Endothelial cell of hepatic sinusoid (primary cell): ENCODE measurements around the gene TTC23L.

Experiments used
- in situ Hi-C: cut with HindIII; loops from 2 replicates; pipeline ENCODE4 v1.10.0; 2017; ENCODE audit warnings: low sequenced_read_pairs

The TTC23L gene

DNA sequence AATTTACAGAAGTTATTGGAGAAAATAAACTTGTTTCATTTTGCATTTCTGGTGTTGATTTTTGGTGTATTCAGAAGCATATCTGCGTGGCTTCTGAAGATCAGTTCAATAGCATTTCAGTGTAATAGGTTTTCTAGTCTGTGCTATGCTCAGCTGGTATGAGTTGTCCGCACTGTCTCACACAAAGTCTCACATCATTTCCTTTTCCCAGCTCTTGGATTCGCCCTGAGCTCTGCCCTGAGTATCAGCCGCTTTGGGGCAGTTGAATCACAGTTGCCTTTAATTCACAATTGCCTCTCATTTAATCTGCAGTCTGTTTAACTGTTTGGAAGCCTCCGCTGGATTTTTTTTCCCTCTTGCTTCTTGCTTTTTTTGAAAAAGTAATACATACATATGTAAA is 6.4 kb upstream of the TTC23L start:
- in situ Hi-C loops = no loop called here

DNA sequence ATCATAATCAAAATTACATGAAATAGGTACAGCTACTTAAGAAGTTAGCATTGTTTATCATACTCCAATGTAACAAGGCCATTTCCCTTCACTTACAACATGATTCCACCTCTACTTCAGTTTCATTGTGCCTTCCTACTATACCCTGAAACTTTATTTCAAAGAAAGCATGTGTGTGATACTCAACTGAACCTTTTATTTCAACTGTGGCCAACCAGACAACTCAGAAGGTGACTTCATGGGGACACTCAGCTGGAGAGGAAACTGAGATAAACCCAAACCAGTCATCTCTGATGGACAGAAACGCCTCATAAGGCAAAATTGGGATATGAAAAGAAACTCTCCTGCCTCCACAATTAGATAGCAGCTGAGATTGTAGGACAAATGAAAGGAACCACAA is 5.9 kb upstream of the TTC23L start:
- in situ Hi-C loops = no loop called here

DNA sequence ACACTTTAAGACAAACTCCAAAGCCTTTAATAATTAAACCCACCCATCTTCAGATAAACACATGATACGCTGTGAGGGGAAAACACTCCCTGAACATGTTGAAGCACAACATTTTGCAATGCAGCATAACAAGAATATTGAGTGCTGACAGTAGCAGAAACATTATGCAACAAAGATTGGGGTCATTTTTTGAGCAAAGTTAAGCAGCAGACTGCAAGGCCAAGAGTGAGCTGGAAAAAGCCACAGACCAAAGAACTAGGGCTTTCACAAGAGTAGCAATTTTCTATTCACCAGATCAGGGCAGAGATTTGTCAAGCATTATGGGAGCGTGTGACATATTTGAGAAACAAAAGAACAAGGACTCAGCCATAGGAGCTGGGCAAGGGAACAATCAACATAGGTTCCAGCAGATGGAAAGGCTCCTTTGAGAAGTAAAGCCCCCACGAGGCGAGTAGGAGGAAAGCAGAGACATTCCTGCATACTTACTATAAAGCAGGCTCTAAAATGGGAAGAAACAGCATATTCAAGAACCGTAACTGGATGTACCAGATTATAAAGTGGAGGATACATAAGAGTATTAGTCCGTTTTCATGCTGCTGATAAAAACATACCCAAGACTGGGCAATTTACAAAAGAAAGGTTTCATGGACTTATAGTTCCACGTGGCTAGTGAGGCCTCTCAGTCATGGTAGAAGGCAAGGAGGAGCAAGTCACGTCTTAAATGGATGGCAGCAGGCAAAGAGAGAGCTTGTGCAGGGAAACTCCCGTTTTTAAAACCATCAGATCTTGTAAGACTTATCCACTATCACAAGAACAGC is 4.8 kb upstream of the TTC23L start:
- in situ Hi-C loops = no loop called here

DNA sequence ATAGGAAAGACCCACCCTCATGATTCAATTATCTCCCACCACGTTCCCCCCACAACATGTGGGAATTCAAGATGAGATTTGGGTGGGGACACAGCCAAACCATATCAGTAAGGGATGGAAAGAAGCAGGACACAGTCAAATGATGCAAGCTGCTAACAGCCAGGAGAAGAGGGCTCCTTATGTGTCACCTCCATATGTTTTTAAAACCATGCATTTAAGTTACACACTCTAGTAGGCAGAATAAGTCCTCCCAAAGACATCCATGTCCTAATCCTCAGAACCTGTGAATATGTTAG is 4.2 kb upstream of the TTC23L start:
- in situ Hi-C loops = no loop called here

DNA sequence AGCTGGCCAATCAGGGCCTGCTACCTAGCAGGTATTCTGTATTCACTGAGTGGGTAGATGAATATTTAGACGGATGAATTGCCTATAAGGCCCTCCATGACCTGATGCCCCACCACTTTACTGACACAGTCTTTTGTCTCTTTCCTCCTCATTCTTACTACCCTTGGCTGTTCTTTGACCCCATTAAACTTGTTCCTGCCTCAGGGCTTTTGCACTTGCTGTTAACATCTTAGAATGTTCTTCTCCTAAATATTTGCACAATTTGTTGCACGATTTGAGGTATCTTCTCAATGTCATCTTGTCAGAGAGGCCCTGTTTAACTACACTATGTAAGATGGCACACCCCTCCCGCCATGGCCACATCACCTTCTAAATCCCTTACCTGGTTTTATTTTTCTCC is 3.3 kb upstream of the TTC23L start:
- in situ Hi-C loops = no loop called here

DNA sequence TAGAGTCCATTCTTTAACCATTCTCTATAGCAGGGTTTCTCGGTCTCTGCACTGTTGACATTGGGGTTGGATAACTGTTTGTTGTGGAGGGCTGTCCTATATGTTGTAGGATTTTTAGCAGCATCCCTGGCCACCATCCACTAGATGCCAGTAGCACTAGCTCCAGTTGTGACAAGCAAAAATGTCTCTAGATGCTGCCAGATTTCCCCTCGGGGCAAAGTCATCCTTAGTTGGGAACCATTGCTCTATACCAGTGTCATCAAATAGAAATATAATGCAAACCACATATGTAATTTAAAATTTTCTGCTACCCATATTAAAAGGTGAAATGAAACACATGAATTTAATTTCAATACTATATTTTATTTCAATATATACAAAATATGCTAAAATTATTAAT is 2.9 kb downstream of the TTC23L start:
- in situ Hi-C loops = no loop called here

DNA sequence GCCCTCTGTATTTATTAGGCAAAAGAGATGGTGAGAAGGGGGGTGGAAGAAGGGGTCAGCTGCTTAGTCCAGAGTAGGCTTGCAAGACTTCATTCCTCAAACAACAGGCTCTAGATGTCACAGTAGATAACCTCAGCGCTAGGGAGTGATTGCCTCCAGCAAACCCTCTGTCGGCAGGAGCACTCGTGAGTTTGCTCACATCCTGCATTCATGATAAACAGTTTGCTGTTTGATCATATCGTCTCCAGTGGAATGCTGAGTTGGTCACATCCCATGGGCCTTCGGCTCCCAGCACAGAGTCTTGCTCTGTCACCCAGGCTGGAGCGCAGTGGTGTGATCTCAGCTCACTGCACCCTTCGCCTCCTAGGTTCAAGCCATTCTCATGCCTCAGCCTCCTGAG is 3.6 kb downstream of the TTC23L start:
- in situ Hi-C loops = no loop called here

DNA sequence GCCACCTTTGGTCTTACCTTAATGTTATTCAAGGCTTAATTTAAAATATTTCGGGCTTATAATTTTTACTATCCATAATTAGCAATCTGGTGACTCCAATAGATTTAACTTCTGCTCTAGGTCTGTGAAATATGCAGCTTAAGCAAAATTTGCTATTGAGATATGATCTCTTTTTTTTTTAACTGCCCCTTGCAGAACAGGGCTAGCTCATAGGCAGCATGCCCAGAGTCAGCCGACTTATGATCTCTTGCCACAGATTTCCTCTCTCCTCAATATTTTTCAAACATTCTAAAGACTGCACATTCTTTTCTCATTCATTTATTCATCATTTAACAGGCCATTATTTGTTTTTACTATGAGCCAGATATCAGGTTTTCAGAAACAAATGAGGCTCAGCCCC is 4.5 kb downstream of the TTC23L start:
- in situ Hi-C loops = no loop called here

DNA sequence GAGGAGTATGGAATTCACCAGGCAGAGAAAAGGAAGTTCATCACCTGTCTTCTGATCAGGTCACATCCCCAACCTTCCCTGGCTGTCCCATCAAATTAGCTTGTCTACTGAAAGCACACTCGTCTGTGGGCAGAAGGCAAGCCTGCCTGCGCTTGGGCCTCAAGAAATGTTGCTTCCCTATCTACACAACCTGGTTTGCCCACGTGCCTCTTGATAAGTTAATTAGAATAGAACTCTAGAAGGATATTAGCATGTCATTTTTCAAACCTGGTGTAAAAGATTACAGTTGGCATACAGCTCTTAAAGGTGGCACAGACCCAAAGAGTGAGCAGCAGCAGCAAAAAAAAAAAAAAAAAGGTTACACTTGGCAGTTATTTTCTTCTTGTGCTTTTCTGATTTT is 5.1 kb downstream of the TTC23L start:
- in situ Hi-C loops = no loop called here

DNA sequence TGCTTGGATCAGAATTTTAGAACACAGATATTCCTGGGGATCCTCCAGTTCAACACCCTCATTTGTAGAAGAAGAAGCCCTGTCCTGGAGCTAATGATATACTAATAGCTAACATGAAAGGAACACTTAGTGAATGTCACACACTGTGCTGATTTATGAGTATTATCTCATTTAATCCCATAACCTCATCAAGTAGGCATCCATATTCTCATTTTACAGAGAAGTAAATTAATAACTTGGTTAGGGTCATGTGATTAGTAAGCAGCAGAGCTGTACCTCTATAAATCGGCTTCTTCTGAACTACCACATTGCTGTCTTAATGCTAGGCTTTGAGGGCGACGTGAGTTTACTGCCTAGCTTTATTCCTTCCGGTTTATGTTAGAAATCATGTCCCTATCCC is 6.0 kb downstream of the TTC23L start:
- in situ Hi-C loops = loop anchor here (5.0 kb wide), 1 partner anchor 77 kb away; no protein-coding TSS in a partner anchor

DNA sequence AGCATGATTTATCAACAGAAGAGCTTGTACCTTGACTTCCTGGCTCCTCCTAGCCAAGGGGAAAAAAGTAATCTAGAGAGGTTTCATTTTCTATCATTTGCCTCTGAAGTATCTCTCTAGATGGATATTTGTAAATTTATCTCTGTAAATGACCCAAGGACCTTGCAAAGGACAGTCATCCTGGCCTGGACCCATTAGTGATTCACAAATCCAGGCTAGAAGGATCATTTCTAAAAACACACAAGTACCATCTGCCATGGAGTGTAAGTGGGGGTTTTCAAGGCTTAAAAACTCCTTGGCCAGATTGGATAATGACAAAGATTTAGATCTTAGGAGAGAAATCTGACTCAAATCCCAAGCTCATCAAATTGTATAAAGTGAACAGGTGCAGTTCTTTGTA is 8.1 kb downstream of the TTC23L start:
- in situ Hi-C loops = loop anchor here (5.0 kb wide), 1 partner anchor 75 kb away; no protein-coding TSS in a partner anchor

DNA sequence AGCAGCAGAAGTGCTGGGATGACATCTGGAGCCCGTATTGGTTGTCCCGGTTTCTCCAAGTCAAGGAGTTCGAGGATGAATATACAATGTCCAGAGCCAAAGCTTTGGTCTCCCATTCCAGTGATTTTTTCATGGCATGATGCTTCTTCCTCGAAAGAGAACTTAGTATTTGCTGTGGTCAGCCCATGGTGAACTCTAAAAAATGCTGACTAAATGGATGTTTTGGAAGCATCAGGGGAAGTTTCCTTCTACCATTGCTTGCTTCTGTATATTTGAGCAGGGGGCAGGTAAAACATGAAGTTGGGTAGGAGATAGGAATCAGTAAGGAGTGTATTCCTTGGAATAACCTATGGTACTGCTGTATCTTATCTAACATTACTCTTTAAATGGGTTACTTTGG is 8.6 kb downstream of the TTC23L start:
- in situ Hi-C loops = loop anchor here (5.0 kb wide), 1 partner anchor 75 kb away; no protein-coding TSS in a partner anchor

DNA sequence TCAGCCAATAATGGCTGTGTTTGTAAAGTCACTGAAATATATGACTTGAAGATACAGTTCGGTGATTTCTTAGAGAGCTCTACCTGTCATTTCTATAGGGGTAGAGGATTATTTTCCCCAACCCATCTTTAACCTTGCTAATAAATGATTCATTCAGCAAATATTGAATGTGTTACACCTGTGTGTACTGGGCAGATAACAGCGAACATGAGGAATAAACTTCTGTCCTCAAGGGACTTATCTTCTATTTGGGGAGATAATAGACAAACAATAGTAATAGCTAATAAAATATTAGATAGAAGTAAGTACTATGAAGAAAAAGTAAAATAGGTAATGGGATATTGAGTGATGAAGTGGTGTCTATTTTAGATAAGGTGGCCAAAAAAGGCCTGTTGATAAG is 9.3 kb downstream of the TTC23L start:
- in situ Hi-C loops = loop anchor here (5.0 kb wide), 1 partner anchor 74 kb away; no protein-coding TSS in a partner anchor

DNA sequence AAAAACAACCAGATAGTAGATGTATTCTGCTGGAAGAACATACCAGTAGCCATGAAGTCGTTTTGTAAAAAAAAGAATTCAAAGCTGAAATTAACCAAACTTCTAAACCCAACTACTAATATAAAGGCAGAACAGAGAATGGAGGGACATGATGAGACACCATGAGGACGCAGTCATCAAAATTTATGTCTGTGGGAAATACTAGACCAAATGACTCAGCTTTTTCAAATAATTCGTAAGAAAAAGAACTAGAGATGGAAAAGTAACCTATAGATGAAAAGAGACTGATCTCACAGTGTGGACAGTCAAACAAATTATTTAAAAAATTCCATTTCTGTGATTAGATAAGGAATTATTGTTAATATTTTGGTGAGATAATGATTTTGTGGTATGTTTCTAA is 10.3 kb downstream of the TTC23L start:
- in situ Hi-C loops = loop anchor here (5.0 kb wide), 1 partner anchor 73 kb away; no protein-coding TSS in a partner anchor

DNA sequence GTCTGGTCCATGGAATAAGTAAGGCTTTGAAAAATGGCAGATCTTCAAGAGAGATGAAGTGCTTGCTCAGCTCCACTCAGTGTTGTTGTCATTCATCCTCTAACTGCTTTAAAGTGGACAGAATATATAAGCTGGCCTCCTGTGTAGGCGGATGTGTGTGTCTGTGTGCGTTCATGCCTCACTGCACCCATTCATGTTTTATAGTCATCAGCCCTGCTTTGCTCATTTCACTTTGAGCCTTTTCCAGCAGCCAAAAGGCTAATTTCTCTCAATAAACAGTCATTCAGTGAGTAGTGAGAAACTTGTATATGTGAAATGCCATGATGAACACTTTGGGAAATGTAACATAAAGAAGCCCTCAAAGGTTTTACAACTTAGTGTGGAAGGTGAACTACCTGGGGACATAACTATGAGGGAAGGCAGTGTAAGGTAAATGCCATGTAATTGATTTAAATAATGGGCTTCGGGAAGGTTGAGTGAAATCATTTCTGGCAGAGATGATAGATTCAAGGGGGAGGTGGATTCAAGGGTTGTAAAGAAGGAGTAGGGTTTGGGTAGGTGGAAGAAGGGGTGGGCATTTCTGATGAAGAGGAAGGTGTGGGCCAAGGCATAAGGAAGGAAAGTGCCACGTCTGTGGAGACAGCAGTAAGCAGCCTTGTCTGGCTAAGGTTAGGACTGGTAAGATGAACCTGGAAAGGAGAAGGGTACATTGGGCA is 15.7 kb downstream of the TTC23L start:
- in situ Hi-C loops = no loop called here

DNA sequence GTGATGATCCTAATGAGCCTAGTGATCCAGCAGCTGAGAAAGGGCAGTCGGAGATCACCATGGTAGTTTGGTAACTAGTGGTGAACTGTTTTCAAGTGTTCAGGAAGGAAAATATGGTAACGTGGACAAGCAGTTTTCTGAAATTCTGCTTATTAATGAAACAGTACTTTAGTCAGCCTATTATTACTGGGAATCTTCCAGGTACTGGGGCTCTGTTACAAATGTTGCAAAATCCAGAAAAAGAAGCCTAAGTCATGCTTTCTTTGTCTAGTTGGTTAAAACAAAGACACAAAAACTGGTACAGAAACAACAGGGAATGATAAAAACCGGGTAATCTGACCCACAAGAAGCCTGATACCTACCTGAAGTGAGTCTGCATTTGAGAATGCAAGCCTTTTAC is 18.2 kb downstream of the TTC23L start:
- in situ Hi-C loops = no loop called here

DNA sequence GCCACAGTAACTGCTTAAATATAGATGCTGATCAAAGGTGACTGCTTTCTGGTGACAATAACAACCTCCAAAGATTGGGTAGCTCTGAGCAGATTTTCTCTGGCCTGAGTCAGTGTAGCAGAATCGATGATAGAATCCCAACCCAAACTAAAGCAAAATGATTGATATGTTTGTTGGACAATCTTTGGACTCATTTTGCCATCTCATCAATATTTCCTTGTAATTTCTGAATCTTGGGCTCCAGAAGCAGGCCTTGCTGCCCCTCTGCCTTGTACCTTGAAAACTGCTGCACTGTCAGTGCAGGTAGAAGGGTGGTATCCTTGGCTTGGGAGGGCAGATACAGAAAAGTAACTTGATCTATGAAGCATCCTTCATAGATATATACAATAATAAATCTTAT is 18.9 kb downstream of the TTC23L start:
- in situ Hi-C loops = no loop called here

DNA sequence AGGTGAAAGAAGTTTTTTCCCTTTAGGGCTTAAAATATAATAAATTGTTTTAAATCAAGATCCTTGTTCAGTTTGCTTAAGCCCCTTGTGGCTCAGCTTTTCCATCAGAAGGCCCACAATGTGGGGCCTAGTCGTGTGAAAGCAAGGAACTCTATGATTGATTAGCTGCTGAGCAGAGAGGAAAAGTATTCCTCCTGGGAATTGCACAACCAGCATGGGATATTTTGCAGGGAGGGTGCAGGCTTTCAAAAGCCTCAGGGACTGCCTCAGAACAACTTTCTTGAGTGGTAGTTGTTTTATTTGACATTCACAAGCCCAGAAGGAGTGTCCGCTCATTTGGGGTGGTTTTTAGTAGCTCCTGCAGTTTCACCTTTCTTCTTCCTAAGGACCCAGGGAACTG is 19.8 kb downstream of the TTC23L start:
- in situ Hi-C loops = no loop called here

DNA sequence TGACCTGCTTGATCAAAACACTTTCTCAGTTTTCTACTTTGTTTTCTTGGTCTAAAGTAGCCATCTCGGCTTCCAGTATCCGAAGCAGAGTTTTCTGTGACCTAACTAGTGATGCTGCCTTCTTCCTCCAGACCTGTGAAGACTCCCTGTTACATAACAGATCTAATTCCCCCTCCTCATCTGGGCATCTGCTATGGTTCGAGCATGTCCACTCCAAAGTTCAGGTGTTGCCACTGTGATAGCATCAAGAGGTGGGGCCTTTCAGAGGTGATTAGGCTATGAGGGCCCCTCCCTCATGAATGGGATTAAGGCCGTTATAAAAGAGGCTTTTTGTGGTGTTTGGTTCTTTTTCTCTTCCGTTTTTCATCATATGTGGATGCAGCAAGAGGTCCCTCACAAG is 20.3 kb downstream of the TTC23L start:
- in situ Hi-C loops = no loop called here

DNA sequence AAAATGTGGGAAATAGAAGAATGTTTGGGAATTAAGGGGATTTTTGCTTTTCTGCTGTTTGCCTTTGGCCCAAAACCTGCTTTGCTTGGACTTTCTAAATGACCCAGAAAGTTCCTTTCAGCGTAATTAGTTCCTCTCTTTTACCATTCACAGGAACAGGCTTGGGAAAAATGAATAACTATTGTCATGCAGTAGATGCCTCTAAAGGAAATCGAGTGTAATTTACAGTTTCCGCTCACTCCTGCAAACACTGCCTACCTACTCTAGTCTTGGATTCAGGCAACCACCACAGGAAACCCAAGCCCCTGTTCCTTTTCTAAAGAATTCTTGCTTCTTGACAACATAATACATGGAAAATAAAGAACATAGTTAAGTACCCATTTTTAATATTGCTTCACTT is 25.0 kb downstream of the TTC23L start:
- in situ Hi-C loops = no loop called here

DNA sequence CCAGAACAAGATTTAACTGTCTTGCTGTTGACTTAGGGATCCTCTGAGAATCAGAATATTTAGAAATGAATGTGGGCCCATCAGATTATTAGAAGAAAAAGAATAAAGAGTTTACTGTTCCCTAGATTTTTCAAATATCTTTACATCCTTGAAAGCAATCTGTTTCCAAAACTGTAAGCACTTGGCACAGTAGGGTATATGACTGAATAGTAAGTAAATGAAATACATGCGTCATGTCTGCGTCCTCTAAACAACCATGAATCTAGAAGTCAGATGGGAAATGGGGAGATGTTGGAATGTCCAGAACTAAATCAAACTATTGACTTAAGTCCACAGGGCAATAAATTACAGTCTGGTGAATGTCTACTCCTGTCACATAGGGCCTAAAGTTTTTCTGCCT is 26.1 kb downstream of the TTC23L start:
- in situ Hi-C loops = no loop called here

DNA sequence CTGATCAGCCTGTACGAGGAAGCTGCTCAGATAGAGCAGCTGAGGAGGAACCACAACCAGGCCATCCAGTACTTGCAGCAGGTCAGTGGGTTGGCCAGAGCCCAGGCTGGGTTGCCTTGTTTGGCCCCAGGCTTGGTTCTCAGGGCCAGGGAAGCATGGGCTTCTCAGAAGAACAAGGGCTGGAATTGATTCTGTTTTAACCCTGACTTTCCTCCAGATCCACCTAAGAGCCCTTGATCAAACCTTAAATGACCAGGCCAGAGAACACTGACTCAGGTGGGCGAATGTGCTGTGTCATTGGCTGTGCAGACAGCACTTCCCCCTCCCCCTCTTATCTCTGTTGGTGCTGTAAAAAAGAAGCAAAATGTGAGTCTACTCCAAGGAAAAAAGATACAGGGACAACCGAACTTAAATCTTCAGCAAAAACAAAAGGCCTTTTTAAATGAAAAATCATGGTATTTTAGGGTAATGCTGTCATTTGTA is 28.1 kb downstream of the TTC23L start:
- in situ Hi-C loops = no loop called here
